DND-41 (cell line): ENCODE results near the gene UGT2B7.
"Not testable (repeated sequence)": the region's sequence is repeated elsewhere in the genome, so short reads cannot be mapped to it uniquely, and the experiment has no call there.

Source experiments
- ATAC-seq: fragments of 200-7000 bp; cut with Tn5 transposase; 3 replicates; pipeline ENCODE4 v1.9.1; 2021; ENCODE audit warnings: low read depth; ENCODE audit not compliant: insufficient read depth
- DNase-seq: peaks from one replicate; pipeline ENCODE4 v3.0.0-alpha.2; 2020
- H2AFZ ChIP-seq: 2 replicates; pipeline ENCODE4 v1.6.0; 2012; ENCODE audit warnings: low read depth, low read length
- H3K27ac ChIP-seq: 2 replicates; pipeline ENCODE4 v1.5.1; 2012; ENCODE audit warnings: low read length, inconsistent platforms
- H3K27me3 ChIP-seq: fragments of 200-600 bp; sonication (generic); 2 replicates; pipeline ENCODE4 v1.6.0; 2012; ENCODE audit warnings: low read length, mild to moderate bottlenecking, inconsistent platforms; ENCODE audit not compliant: insufficient read depth, poor library complexity
- H3K36me3 ChIP-seq: 2 replicates; pipeline ENCODE4 v1.5.1; 2012; ENCODE audit warnings: low read length, inconsistent platforms; ENCODE audit not compliant: insufficient read depth
- H3K4me1 ChIP-seq: 2 replicates; pipeline ENCODE4 v1.5.1; 2012; ENCODE audit warnings: mild to moderate bottlenecking, low read length; ENCODE audit not compliant: insufficient read depth
- H3K4me2 ChIP-seq: 2 replicates; pipeline ENCODE4 v1.6.0; 2012; ENCODE audit warnings: mild to moderate bottlenecking, moderate library complexity, low read length, inconsistent platforms; ENCODE audit not compliant: insufficient read depth
- H3K4me3 ChIP-seq, 2 experiments: fragments of 200-600 bp in 1 of 2; shearing (Covaris generic) in 1 of 2; 2 replicates each; pipeline ENCODE4 v1.5.1; 2012 to 2016; ENCODE audit warnings: inconsistent platforms in 2 of 2, low read length in 2 of 2, mild to moderate bottlenecking in 2 of 2, low read depth in 1 of 2, moderate library complexity in 1 of 2
- H3K79me2 ChIP-seq: 2 replicates; pipeline ENCODE4 v1.6.0; 2012; ENCODE audit warnings: low read length, inconsistent platforms; ENCODE audit not compliant: insufficient read depth
- H3K9ac ChIP-seq: 2 replicates; pipeline ENCODE4 v1.6.0; 2012; ENCODE audit warnings: low read depth, mild to moderate bottlenecking, inconsistent platforms, low read length, moderate library complexity
- H3K9me3 ChIP-seq: 2 replicates; pipeline ENCODE4 v1.5.1; 2012; ENCODE audit warnings: low read length, moderate library complexity, mild to moderate bottlenecking, inconsistent platforms; ENCODE audit not compliant: insufficient read depth, severe bottlenecking
- H4K20me1 ChIP-seq: 2 replicates; pipeline ENCODE4 v1.6.0; 2012; ENCODE audit warnings: low read length; ENCODE audit not compliant: insufficient read depth
- EZH2 ChIP-seq: IDR thresholded peaks from 3 replicates; pipeline ENCODE4 v1.6.1; 2012; ENCODE audit warnings: borderline replicate concordance, low read depth, mild to moderate bottlenecking, moderate library complexity, low read length, inconsistent platforms; ENCODE audit not compliant: severe bottlenecking
- TF ChIP-seq, protein P1 (sequence below): IDR thresholded peaks from 2 replicates; pipeline ENCODE4 v1.5.1; 2012; ENCODE audit warnings: borderline replicate concordance, low read length, moderate library complexity, mild to moderate bottlenecking; ENCODE audit not compliant: poor library complexity, severe bottlenecking; ENCODE audit errors: extremely low read depth

The UGT2B7 gene

DNA sequence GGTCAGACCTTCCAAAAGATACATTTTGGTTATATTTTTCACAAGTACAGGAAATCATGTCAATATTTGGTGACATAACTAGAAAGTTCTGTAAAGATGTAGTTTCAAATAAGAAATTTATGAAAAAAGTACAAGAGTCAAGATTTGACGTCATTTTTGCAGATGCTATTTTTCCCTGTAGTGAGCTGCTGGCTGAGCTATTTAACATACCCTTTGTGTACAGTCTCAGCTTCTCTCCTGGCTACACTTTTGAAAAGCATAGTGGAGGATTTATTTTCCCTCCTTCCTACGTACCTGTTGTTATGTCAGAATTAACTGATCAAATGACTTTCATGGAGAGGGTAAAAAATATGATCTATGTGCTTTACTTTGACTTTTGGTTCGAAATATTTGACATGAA lies 536 bp downstream of the UGT2B7 start:
- H3K9ac ChIP-seq: no peak overlapping the region
- H2AFZ ChIP-seq: no peak overlapping the region
- H3K4me1 ChIP-seq: no peaks in the 10 kb centered on the region
- no peaks in the 10 kb centered on the region for H3K27me3 ChIP-seq
- no peaks in the 10 kb centered on the region for H3K79me2 ChIP-seq
- DNase-seq: no peak
- H3K27ac ChIP-seq: no peak overlapping the region
- H3K36me3 ChIP-seq: no peaks in the 10 kb centered on the region
- H3K9me3 ChIP-seq: no peaks in the 10 kb centered on the region
- no peak for ATAC-seq
- no peaks in the 10 kb centered on the region for H4K20me1 ChIP-seq
- no peak overlapping the region for H3K4me2 ChIP-seq
- no peak overlapping the region for H3K4me3 ChIP-seq
- TF ChIP-seq EZH2: no peak
- TF ChIP-seq, protein P1, sequence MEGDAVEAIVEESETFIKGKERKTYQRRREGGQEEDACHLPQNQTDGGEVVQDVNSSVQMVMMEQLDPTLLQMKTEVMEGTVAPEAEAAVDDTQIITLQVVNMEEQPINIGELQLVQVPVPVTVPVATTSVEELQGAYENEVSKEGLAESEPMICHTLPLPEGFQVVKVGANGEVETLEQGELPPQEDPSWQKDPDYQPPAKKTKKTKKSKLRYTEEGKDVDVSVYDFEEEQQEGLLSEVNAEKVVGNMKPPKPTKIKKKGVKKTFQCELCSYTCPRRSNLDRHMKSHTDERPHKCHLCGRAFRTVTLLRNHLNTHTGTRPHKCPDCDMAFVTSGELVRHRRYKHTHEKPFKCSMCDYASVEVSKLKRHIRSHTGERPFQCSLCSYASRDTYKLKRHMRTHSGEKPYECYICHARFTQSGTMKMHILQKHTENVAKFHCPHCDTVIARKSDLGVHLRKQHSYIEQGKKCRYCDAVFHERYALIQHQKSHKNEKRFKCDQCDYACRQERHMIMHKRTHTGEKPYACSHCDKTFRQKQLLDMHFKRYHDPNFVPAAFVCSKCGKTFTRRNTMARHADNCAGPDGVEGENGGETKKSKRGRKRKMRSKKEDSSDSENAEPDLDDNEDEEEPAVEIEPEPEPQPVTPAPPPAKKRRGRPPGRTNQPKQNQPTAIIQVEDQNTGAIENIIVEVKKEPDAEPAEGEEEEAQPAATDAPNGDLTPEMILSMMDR: no peak

- Histone ChIP-seq H3K36me3 (no peaks in the 10 kb centered on the region), H3K27ac (no peak overlapping the region), H3K4me1 (no peaks in the 10 kb centered on the region), H3K9me3 (no peaks in the 10 kb centered on the region), H2AFZ (no peak overlapping the region), H3K79me2 (no peaks in the 10 kb centered on the region), H4K20me1 (no peaks in the 10 kb centered on the region), H3K4me2 (no peak overlapping the region), H3K4me3 (no peak overlapping the region), H3K9ac (no peak overlapping the region), H3K27me3 (no peaks in the 10 kb centered on the region)
- no peak for DNase-seq
- no peak for ATAC-seq
- TF ChIP-seq EZH2: no peak
- TF ChIP-seq, protein P1: no peak
Observed at GRCh38 chr4:69098470-69098869, 2.2 kb downstream of the UGT2B7 start.

DNA sequence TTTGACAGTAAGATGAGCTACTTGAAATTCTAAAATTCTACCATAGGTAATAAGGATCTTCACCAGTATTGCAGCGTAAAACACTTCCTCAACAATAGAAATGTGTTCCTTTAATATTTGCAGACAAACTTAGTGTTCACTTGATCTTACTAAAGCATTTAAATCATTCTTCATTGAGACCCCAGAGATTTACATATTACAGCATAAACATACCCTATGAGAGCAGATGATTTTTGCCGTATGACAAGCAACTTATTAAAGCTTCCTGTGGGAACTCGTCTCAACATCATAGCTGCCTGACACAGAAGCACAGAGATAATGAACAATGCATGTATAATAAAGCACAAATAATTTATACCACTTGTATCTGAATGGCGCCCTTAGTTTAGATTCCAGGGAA lies 3.6 kb downstream of the UGT2B7 start:
- Histone ChIP-seq H3K9ac (no peak overlapping the region), H3K4me1 (no peaks in the 10 kb centered on the region), H4K20me1 (no peaks in the 10 kb centered on the region)

GRCh38 chr4:69102668-69103067 lies 6.4 kb downstream of the UGT2B7 start:
- not testable (repeated sequence) for H3K27ac ChIP-seq, DNase-seq, H2AFZ ChIP-seq

More for the DNA sequence above, 3.6 kb downstream of the UGT2B7 start:
- no peaks in the 10 kb centered on the region for H3K36me3 ChIP-seq
- no peaks in the 10 kb centered on the region for H3K79me2 ChIP-seq
- ATAC-seq (no peak), DNase-seq (no peak)
- H3K27ac ChIP-seq: no peak overlapping the region
- no peak overlapping the region for H2AFZ ChIP-seq
- H3K4me2 ChIP-seq: no peak overlapping the region
- H3K4me3 ChIP-seq: no peak overlapping the region
- TF ChIP-seq EZH2: no peak
- TF ChIP-seq, protein P1: no peak
- no peaks in the 10 kb centered on the region for H3K9me3 ChIP-seq
- no peaks in the 10 kb centered on the region for H3K27me3 ChIP-seq

More at GRCh38 chr4:69102668-69103067, 6.4 kb downstream of the UGT2B7 start:
- not testable (repeated sequence) for H3K4me3 ChIP-seq, H3K27me3 ChIP-seq, H4K20me1 ChIP-seq, H3K9me3 ChIP-seq, H3K79me2 ChIP-seq, H3K4me1 ChIP-seq, H3K9ac ChIP-seq, H3K36me3 ChIP-seq, ATAC-seq, H3K4me2 ChIP-seq
